Testis (tissue), 3 donors: Measurements from ENCODE around the gene GID4. TPM values are rescaled to one million over a fixed set of nuclear protein-coding genes. Genes with fewer than 3 reads are reported as not detected.

Experiments
- DNase-seq: peaks from one replicate; pipeline ENCODE4 v3.0.0-alpha.2; 2019
- H3K27ac ChIP-seq, 2 donors: fragments of 200-600 bp; sonication (generic); one replicate each; pipeline ENCODE4 v1.5.1; 2019
- H3K27me3 ChIP-seq: fragments of 200-600 bp; sonication (generic); one replicate; pipeline ENCODE4 v1.5.1; 2019
- H3K36me3 ChIP-seq: fragments of 200-600 bp; sonication (generic); one replicate; pipeline ENCODE4 v1.5.1; 2017; ENCODE audit warnings: low read depth; ENCODE audit errors: missing control alignments
- H3K4me1 ChIP-seq: fragments of 200-600 bp; sonication (generic); one replicate; pipeline ENCODE4 v1.5.1; 2019
- H3K4me3 ChIP-seq, 2 donors: fragments of 200-600 bp; sonication (generic); one replicate each; pipeline ENCODE4 v1.5.1; 2017 to 2019
- H3K9me3 ChIP-seq: fragments of 200-600 bp; sonication (generic); one replicate; pipeline ENCODE4 v1.5.1; 2017
- CTCF ChIP-seq, 3 experiments: fragments of 450-650 bp in 2 of 3; fragments of 200-600 bp in 1 of 3; sonication (generic) in 1 of 3; IDR thresholded peaks; one replicate each; pipeline ENCODE4 v1.5.1; 2016 to 2019; ENCODE audit warnings: antibody characterized with exemption in 3 of 3, mild to moderate bottlenecking in 2 of 3, moderate library complexity in 1 of 3
- POLR2A ChIP-seq: fragments of 450-650 bp; IDR thresholded peaks from one replicate; pipeline ENCODE4 v1.6.1; 2017; ENCODE audit warnings: antibody characterized with exemption, mild to moderate bottlenecking, moderate library complexity
- WGBS, 2 donors: methylation state at CpG; one replicate each; pipeline ENCODE4 v1.1.5; 2018; 5-methylcytosine and 5-hydroxymethylcytosine counted together
- intact Hi-C: fragments of 100-400 bp; cut with DNase I; formaldehyde crosslinking; loops from one replicate; pipeline ENCODE4 v1.15.1; 2023; ENCODE audit warnings: low total_unique reads
- polyA plus RNA-seq: library from polyadenylated mRNA; stranded (reverse); fragments of 350-450 nt; fragmentation: Illumina TruSeq; extraction: RNeasy Lipid Tissue Mini Kit (QIAGEN cat#74804); gene quantifications from one replicate; pipeline ENCODE4 v1.2.3, GENCODE V29; 2014; ENCODE audit warnings: low read depth, low replicate concordance; ENCODE audit not compliant: insufficient read depth
- total RNA-seq, 2 donors: library from RNA; depleted of rRNA; stranded (reverse); fragments of >200 nt; gene quantifications; one replicate each; pipeline ENCODE4 v1.2.3, GENCODE V29; 2016

Gene GID4
- total and polyA plus RNA-seq, 3 donors from 2014 or later, result 28.6 to 88.3 (median 36.1) TPM

- DNase-seq, result no peak
- no peaks in the 10 kb centered on the region for H3K4me1 ChIP-seq
- TF ChIP-seq POLR2A (no peak), CTCF (IDR thresholded peaks at IDR 0.05) (no peak)
- intact Hi-C loops, result no loop called here
- H3K27ac ChIP-seq, result no peak overlapping the region
- H3K9me3 ChIP-seq, result no peaks in the 10 kb centered on the region
- no peak overlapping the region for H3K4me3 ChIP-seq
- H3K27me3 ChIP-seq, result no peaks in the 10 kb centered on the region
- WGBS, 2 donors, result 82 to 90% methylated on average over 8 of the region's 8 CpGs
- no peaks in the 10 kb centered on the region for H3K36me3 ChIP-seq
These were observed 39.2 kb upstream of the GID4 start for GRCh38 chr17:18000030-18000408.

GRCh38 chr17:18002171-18002570, 37.0 kb upstream of the GID4 start:
- no peaks in the 10 kb centered on the region for H3K36me3 ChIP-seq
- H3K9me3 ChIP-seq, result no peaks in the 10 kb centered on the region
- H3K27me3 ChIP-seq, result no peaks in the 10 kb centered on the region
- DNase-seq, result no peak
- TF ChIP-seq CTCF (IDR thresholded peaks at IDR 0.05) (no peak), POLR2A (no peak)
- H3K4me3 ChIP-seq, result no peak overlapping the region
- WGBS, 2 donors, result 93 to 94% methylated on average over 2 of the region's 2 CpGs
- H3K4me1 ChIP-seq, result no peaks in the 10 kb centered on the region
- intact Hi-C loops, result no loop called here
- no peak overlapping the region for H3K27ac ChIP-seq

GRCh38 chr17:18004345-18004744, 34.9 kb upstream of the GID4 start:
- Histone ChIP-seq H3K9me3 (no peaks in the 10 kb centered on the region), H3K4me3 (no peak overlapping the region), H3K4me1 (no peaks in the 10 kb centered on the region), H3K27ac (no peak overlapping the region), H3K27me3 (no peaks in the 10 kb centered on the region), H3K36me3 (no peaks in the 10 kb centered on the region)
- 92 to 93% methylated on average over 9 of the region's 9 CpGs for WGBS, 2 donors
- TF ChIP-seq CTCF (IDR thresholded peaks at IDR 0.05) (no peak), POLR2A (no peak)
- intact Hi-C loops, result no loop called here
- DNase-seq, result no peak

GRCh38 chr17:18004884-18005305, 34.3 kb upstream of the GID4 start:
- TF ChIP-seq POLR2A (no peak), CTCF (IDR thresholded peaks at IDR 0.05) (no peak)
- DNase-seq, result no peak
- H3K4me3 ChIP-seq, result no peak overlapping the region
- H3K9me3 ChIP-seq, result no peaks in the 10 kb centered on the region
- H3K27ac ChIP-seq, result no peak overlapping the region
- no peaks in the 10 kb centered on the region for H3K36me3 ChIP-seq
- H3K27me3 ChIP-seq, result no peaks in the 10 kb centered on the region
- H3K4me1 ChIP-seq, result no peaks in the 10 kb centered on the region
- intact Hi-C loops, result no loop called here
- 95% methylated on average over 8 to 9 of the region's 9 CpGs for WGBS, 2 donors

- Histone ChIP-seq H3K27me3 (no peaks in the 10 kb centered on the region), H3K4me3 (no peak overlapping the region), H3K4me1 (no peaks in the 10 kb centered on the region), H3K36me3 (no peaks in the 10 kb centered on the region), H3K9me3 (no peaks in the 10 kb centered on the region), H3K27ac (no peak overlapping the region)
- WGBS, 2 donors, result 89 to 95% methylated on average over 3 of the region's 3 CpGs
- intact Hi-C loops, result no loop called here
- no peak for TF ChIP-seq CTCF (IDR thresholded peaks at IDR 0.05)
- no peak for TF ChIP-seq POLR2A
- DNase-seq, result no peak
These were observed 33.7 kb upstream of the GID4 start for GRCh38 chr17:18005496-18005895.
